Heart right ventricle (tissue), 16 donors: ENCODE measurements around the gene BPIFB2. TPM values are rescaled to one million over a fixed set of nuclear protein-coding genes. Genes with fewer than 3 reads are reported as not detected.

Source experiments
- ATAC-seq, 8 donors: fragments of 200-7000 bp; cut with Tn5 transposase; one replicate each; pipeline ENCODE4 v1.9.1; 2020; ENCODE audit warnings: mild to moderate bottlenecking in 8 of 8, moderate library complexity in 8 of 8, moderate number of reproducible peaks in 1 of 8
- DNase-seq, 2 donors: peaks; one replicate each; pipeline ENCODE4 v3.0.0-alpha.2; 2020
- H3K27ac ChIP-seq, 10 donors: fragments of 200-600 bp; sonication (generic) in 2 of 10; one replicate each; pipeline versions ENCODE4 v1.5.0 to v1.8.0; 2020 to 2022; ENCODE audit warnings: mild to moderate bottlenecking in 3 of 10
- H3K27me3 ChIP-seq, 7 donors: fragments of 200-600 bp; one replicate each; pipeline ENCODE4 v1.8.0; 2021 to 2022; ENCODE audit warnings: mild to moderate bottlenecking in 2 of 7
- H3K36me3 ChIP-seq, 9 donors: fragments of 200-600 bp; sonication (generic) in 1 of 9; one replicate each; pipeline versions ENCODE4 v1.5.0 to v1.8.0; 2020 to 2022; ENCODE audit warnings: mild to moderate bottlenecking in 2 of 9
- H3K4me1 ChIP-seq, 9 donors: fragments of 200-600 bp; sonication (generic) in 1 of 9; one replicate each; pipeline versions ENCODE4 v1.5.0 to v1.8.0; 2020 to 2022; ENCODE audit warnings: mild to moderate bottlenecking in 4 of 9
- H3K4me3 ChIP-seq, 10 donors: fragments of 200-600 bp; sonication (generic) in 2 of 10; one replicate each; pipeline versions ENCODE4 v1.5.0 to v1.8.0; 2020 to 2022; ENCODE audit warnings: mild to moderate bottlenecking in 7 of 10, moderate library complexity in 2 of 10
- H3K9me3 ChIP-seq, 11 donors: fragments of 200-600 bp in 10 of 11; sonication (generic) in 2 of 11; one replicate each; pipeline versions ENCODE4 v1.5.0 to v1.8.0; 2013 to 2022; ENCODE audit warnings: mild to moderate bottlenecking in 2 of 11, control low read depth in 1 of 11, moderate library complexity in 1 of 11
- CTCF ChIP-seq, 9 donors: fragments of 200-600 bp; sonication (generic) in 2 of 9; IDR thresholded peaks; one replicate each; pipeline versions ENCODE4 v1.5.0 to v1.8.0; 2021 to 2022; ENCODE audit warnings: antibody characterized with exemption in 9 of 9, mild to moderate bottlenecking in 5 of 9, moderate library complexity in 1 of 9
- WGBS, 2 donors: extraction: QIAGEN DNeasy Blood & Tissue Kit; methylation state at CpG; one replicate each; pipeline ENCODE4 v1.1.7; 2013; ENCODE audit warnings: inconsistent platforms in 1 of 2; 5-methylcytosine and 5-hydroxymethylcytosine counted together
- intact Hi-C, 10 donors: fragments of 100-400 bp; cut with DNase I; formaldehyde crosslinking; loops; one replicate each; pipeline versions ENCODE4 v1.11.1 to v1.14.2; 2022
- polyA plus RNA-seq, 2 donors: library from polyadenylated mRNA; stranded (reverse); fragments of 200-250 nt; gene quantifications; one replicate each; pipeline ENCODE4 v1.2.3, GENCODE V29; 2013
- total RNA-seq, 10 donors: library from RNA; stranded (reverse); fragmentation: NEBNext Ultra II Directional in 3 of 10; extraction: Animal tissue kit (Norgen Biotek cat#: 25700) in 3 of 10; gene quantifications; one replicate each; pipeline versions ENCODE4 v1.2.1 to v1.2.4, GENCODE V29; 2021 to 2023
- donor health status: Arrhythmogenic right ventricular cardiomyopathy.
- donor health status: ischemic (EF 13 %, LVEDD 7.1; RV severe dilation, severe dysfunction).
- donor health status: healthy with polysubstance abuse.
- donor health status: DM: no; HTN: yes; CAD: no.
- donor health status: DM: no; HTN: no; CAD: no.
- donor health status: ischemic (EF 25% LVEDD 6.9; RV normal size, moderate dysfunction).
- donor health status: ischemic (EF 25% LVEDD 5.7; RV mildly dilated, moderate dysfunction).
- donor health status: healthy.
- donor health status: DM: yes; HTN: yes; CAD: no.
- donor health status: Ischemic cardiomyopathy.
- donor health status: ischemic (EF 35%, LVEDD 5.7; RV mildly dilated, moderate dysfunction).
- donor health status: nonischemic (EF 11% LVEDD 7.7; RV severe dilation, severe dysfunction).
- donor health status: DM: yes; HTN: yes; CAD: no.
- donor health status: PGD.
- donor health status: ischemic (EF 29% LVEDD 5.4; RV normal size, mild dysfunction).
- donor health status: nonischemic (EF 23%, LVEDD 6.1; RV moderate dilation, normal function).

BPIFB2 gene
- total and polyA plus RNA-seq, 12 donors, result not detected

GRCh38 chr20:33026072-33026778, 18.7 kb downstream of the BPIFB2 start:
- DNase-seq (no peak), ATAC-seq (no peak)
- H3K4me1 ChIP-seq, result no peaks in the 10 kb centered on the region
- H3K27ac ChIP-seq, result no peak overlapping the region
- peaks cover 0 to 16% (median 10%) of the 10 kb centered on the region in 7 donors for H3K27me3 ChIP-seq
- no peak for TF ChIP-seq CTCF (IDR thresholded peaks at IDR 0.05)
- no peak overlapping the region for H3K4me3 ChIP-seq
- intact Hi-C loops, result no loop called here
- WGBS, 2 donors, result 64 to 68% methylated on average over 5 of the region's 5 CpGs
- H3K36me3 ChIP-seq, result no peaks in the 10 kb centered on the region
- H3K9me3 ChIP-seq, result no peaks in the 10 kb centered on the region

GRCh38 chr20:33026779-33027759, 19.6 kb downstream of the BPIFB2 start:
- Histone ChIP-seq H3K9me3 (no peaks in the 10 kb centered on the region), H3K27me3 (peaks cover 0 to 22% (median 10%) of the 10 kb centered on the region in 7 donors), H3K27ac (no peak overlapping the region), H3K4me1 (no peaks in the 10 kb centered on the region), H3K4me3 (no peak overlapping the region), H3K36me3 (no peaks in the 10 kb centered on the region)
- ATAC-seq (no peak), DNase-seq (no peak)
- TF ChIP-seq CTCF (IDR thresholded peaks at IDR 0.05), result no peak
- WGBS, 2 donors, result 75 to 80% methylated on average over 10 of the region's 10 CpGs
- intact Hi-C loops, result no loop called here

GRCh38 chr20:33027769-33028751, 20.6 kb downstream of the BPIFB2 start:
- TF ChIP-seq CTCF (IDR thresholded peaks at IDR 0.05), result no peak
- Histone ChIP-seq H3K27ac (no peak overlapping the region), H3K4me1 (no peaks in the 10 kb centered on the region), H3K9me3 (no peaks in the 10 kb centered on the region), H3K36me3 (no peaks in the 10 kb centered on the region), H3K27me3 (peaks cover 0 to 22% (median 8%) of the 10 kb centered on the region in 7 donors), H3K4me3 (no peak overlapping the region)
- intact Hi-C loops, result no loop called here
- ATAC-seq (no peak), DNase-seq (no peak)
- 64 to 86% methylated on average over 12 of the region's 12 CpGs for WGBS, 2 donors
